ENCODE results near the gene RIPOR1.
A peak's percentile ranks its signal among the peaks of the same experiment; 100 is the strongest.

RIPOR1 gene

DNA sequence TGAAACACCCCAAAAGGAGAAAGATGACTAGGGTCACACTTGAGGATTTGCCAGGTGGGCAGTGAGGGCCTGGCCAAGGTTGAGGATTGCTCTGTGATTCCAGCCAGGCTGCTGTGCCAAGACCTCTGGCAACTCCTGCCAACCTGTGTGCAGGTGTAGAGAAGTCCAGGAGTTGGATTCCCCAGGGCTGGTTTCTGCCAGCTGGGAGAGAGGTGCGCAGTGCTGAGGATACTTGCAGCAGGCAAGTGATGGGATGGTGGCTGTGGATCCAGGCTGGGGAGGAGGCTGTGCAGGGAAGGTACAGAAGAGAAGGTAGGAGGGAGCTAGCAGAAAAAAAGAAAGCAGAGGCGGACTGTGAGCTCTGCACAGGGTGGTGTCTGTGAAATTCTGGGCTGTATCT, 6.6 kb downstream of the RIPOR1 start:
- Histone ChIP-seq H3K27me3 (peaks cover 32% of the 10 kb centered on the region), H3K36me3 (peaks cover 17% of the 10 kb centered on the region), H3K4me3 (ENCODE audit: low read depth in 1 of 2, low read length in 1 of 2) (no peak overlapping the region), H3K4me1 (ENCODE audit: control insufficient read depth in 1 of 2, insufficient read depth in 1 of 2, low read depth in 1 of 2, low read length in 1 of 2) (peaks cover 55 to 65% of the 10 kb centered on the region in 2 experiments), H3K9me3 (no peaks in the 10 kb centered on the region), H3K27ac (no peak overlapping the region)
- TF ChIP-seq, protein P1, sequence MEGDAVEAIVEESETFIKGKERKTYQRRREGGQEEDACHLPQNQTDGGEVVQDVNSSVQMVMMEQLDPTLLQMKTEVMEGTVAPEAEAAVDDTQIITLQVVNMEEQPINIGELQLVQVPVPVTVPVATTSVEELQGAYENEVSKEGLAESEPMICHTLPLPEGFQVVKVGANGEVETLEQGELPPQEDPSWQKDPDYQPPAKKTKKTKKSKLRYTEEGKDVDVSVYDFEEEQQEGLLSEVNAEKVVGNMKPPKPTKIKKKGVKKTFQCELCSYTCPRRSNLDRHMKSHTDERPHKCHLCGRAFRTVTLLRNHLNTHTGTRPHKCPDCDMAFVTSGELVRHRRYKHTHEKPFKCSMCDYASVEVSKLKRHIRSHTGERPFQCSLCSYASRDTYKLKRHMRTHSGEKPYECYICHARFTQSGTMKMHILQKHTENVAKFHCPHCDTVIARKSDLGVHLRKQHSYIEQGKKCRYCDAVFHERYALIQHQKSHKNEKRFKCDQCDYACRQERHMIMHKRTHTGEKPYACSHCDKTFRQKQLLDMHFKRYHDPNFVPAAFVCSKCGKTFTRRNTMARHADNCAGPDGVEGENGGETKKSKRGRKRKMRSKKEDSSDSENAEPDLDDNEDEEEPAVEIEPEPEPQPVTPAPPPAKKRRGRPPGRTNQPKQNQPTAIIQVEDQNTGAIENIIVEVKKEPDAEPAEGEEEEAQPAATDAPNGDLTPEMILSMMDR (IDR thresholded peaks at IDR 0.05) = no peak

DNA sequence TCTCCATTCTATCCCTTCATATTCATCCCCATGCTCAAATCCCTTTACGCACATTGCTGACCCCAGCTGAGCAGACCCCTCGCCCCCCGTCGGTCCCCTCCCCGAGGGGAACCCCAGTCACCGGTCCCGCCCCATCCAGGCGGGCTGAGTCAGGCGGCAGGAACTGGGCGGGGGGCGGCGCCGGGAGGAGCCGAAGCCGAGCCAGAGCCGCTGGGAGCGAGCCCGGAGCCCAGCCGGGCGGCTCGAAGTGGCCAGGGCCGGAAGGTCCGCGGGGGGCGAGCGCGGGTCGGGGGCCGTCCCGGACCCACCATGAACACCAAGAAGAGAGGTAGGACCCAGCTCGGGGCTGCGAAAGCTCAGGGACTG, 8.6 kb downstream of the RIPOR1 start:
- Histone ChIP-seq H3K36me3 (peaks cover 38% of the 10 kb centered on the region), H3K4me3 (ENCODE audit: low read depth in 1 of 2, low read length in 1 of 2) (peak overlapping the region; percentile 88 to 94), H3K9me3 (no peaks in the 10 kb centered on the region), H3K4me1 (ENCODE audit: control insufficient read depth in 1 of 2, insufficient read depth in 1 of 2, low read depth in 1 of 2, low read length in 1 of 2) (peaks cover 34 to 45% of the 10 kb centered on the region in 2 experiments), H3K27me3 (peaks cover 32% of the 10 kb centered on the region), H3K27ac (peak overlapping the region; percentile 76)
- TF ChIP-seq, protein P1 (IDR thresholded peaks at IDR 0.05) = no peak

DNA sequence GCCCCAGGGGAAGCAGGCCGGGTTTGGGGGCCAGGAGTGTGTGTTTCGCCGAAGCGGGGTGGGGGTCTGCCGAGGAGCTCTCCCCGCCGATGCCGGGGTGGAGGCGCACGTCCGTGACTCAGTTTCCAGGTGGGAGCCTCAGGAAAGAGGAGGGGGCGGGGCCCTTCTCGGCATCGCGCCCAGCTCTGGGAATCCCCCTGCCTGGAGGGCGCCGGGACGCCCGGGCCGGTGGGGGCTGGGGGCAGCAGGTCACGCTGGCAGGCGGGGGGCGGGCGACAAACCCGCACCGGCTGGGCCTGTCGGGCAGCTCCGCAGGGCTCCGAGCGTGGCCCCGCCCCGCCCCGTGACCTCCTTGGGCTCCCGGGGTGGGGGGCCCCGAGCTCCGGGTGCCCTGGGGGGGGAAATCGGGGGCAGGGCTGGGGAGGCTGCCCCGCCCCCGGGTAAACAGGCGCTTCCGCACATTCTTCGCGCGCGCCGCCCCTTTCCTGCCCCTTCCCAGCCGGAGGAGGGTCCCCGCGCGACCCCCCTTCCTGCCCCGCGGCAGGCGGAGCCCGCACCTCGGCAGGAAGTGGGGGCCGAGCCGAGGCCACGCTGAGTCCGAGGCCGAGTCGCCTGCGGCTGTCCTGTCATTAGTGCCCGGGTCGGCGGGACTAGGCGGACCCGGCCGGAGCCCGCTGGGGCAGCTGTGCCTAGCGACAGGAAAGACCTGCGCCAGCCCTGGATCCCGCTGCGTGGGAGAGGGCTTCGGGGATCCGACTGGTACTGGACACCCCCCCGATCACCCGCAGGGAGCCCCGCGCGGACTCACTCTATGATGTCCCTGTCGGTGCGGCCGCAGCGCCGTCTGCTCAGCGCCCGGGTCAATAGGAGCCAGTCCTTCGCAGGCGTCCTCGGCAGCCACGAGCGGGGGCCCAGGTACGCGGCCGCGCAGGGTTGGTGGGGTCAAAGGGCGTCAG, 9.3 kb downstream of the RIPOR1 start:
- TF ChIP-seq, protein P1 (IDR thresholded peaks at IDR 0.05) = no peak
- Histone ChIP-seq H3K27me3 (peaks cover 32% of the 10 kb centered on the region), H3K4me3 (ENCODE audit: low read depth in 1 of 2, low read length in 1 of 2) (peak overlapping the region; percentile 88 to 94), H3K9me3 (no peaks in the 10 kb centered on the region), H3K36me3 (peaks cover 44% of the 10 kb centered on the region), H3K27ac (peak overlapping the region; percentile 76), H3K4me1 (ENCODE audit: control insufficient read depth in 1 of 2, insufficient read depth in 1 of 2, low read depth in 1 of 2, low read length in 1 of 2) (peaks cover 29 to 38% of the 10 kb centered on the region in 2 experiments)

DNA sequence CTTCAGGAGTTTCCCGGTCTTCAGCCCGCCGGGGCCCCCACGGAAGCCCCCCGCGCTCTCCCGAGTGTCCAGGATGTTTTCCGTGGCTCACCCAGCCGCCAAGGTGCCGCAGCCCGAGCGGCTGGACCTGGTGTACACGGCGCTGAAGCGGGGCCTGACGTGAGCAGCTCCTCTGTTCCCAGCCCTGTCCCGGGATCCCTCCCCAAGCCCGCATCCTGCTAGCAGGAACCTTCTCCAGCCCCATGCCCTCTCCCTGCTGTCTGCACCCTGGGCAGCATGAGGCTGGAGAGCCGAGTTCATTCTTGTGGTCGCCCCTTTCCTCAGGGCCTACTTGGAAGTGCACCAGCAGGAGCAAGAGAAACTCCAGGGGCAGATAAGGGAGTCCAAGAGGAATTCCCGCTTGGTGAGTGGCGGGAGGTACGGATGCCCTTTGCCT, 10.1 kb downstream of the RIPOR1 start:
- peak overlapping the region; percentile 76 for H3K27ac ChIP-seq
- H3K4me1 ChIP-seq (ENCODE audit: control insufficient read depth in 1 of 2, insufficient read depth in 1 of 2, low read depth in 1 of 2, low read length in 1 of 2) = peaks cover 29 to 32% of the 10 kb centered on the region in 2 experiments
- TF ChIP-seq, protein P1 (IDR thresholded peaks at IDR 0.05) = no peak
- H3K4me3 ChIP-seq (ENCODE audit: low read depth in 1 of 2, low read length in 1 of 2) = peak overlapping the region; percentile 88 to 94
- H3K9me3 ChIP-seq = no peaks in the 10 kb centered on the region
- peaks cover 32% of the 10 kb centered on the region for H3K27me3 ChIP-seq
- peaks cover 52% of the 10 kb centered on the region for H3K36me3 ChIP-seq

DNA sequence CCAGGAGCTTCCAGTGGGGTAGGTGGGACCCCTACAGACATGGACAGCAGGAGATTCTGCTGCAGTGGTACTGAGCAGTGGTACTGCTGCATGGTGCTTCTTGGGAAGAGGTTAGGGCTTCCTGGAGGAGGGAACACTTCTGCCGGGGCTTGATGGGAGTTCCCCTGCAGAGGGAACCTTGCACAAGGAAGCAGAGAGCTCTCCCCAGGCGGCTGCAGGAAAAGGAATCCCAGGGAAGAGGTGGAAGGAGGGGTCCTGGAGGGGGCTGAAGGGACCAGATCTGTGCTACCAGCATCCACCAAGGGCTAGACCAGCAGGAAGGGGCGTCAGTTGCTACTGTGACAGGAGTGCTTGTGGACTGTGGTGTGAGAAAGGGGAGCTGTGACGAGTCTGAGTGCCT, 10.6 kb downstream of the RIPOR1 start:
- peaks cover 26 to 29% of the 10 kb centered on the region in 2 experiments for H3K4me1 ChIP-seq (ENCODE audit: control insufficient read depth in 1 of 2, insufficient read depth in 1 of 2, low read depth in 1 of 2, low read length in 1 of 2)
- H3K36me3 ChIP-seq = peaks cover 58% of the 10 kb centered on the region
- H3K27ac ChIP-seq = no peak overlapping the region
- H3K4me3 ChIP-seq (ENCODE audit: low read depth in 1 of 2, low read length in 1 of 2) = no peak overlapping the region
- peaks cover 32% of the 10 kb centered on the region for H3K27me3 ChIP-seq
- TF ChIP-seq, protein P1 (IDR thresholded peaks at IDR 0.05) = no peak
- H3K9me3 ChIP-seq = no peaks in the 10 kb centered on the region
